Neural cell (in vitro differentiated cells): Measurements from ENCODE around the gene RERE.

Source experiments
- EZH2 ChIP-seq: fragments of 200-600, 300-800 bp; shearing (Covaris generic), sonication (generic); IDR thresholded peaks from 2 replicates; pipeline ENCODE4 v1.6.1; 2014; ENCODE audit warnings: antibody characterized with exemption, low read length, borderline replicate concordance, mild to moderate bottlenecking; ENCODE audit not compliant: insufficient read depth, poor library complexity, severe bottlenecking
- POLR2AphosphoS5 ChIP-seq: IDR thresholded peaks from 2 replicates; pipeline ENCODE4 v1.6.1; 2012
- RAD21 ChIP-seq: fragments of 450-650 bp; conservative IDR thresholded peaks from 2 replicates; pipeline ENCODE4 v1.6.1; 2014; ENCODE audit warnings: antibody characterized with exemption, mild to moderate bottlenecking, moderate library complexity
- TAF1 ChIP-seq: IDR thresholded peaks from 2 replicates; pipeline ENCODE4 v1.6.1; 2012; ENCODE audit warnings: low read depth
- TF ChIP-seq, protein P1 (sequence below): fragments of 450-650 bp; IDR thresholded peaks from 2 replicates; pipeline ENCODE4 v1.5.1; 2014; ENCODE audit warnings: antibody characterized with exemption, mild to moderate bottlenecking, moderate library complexity; ENCODE audit not compliant: poor library complexity, severe bottlenecking

DNA sequence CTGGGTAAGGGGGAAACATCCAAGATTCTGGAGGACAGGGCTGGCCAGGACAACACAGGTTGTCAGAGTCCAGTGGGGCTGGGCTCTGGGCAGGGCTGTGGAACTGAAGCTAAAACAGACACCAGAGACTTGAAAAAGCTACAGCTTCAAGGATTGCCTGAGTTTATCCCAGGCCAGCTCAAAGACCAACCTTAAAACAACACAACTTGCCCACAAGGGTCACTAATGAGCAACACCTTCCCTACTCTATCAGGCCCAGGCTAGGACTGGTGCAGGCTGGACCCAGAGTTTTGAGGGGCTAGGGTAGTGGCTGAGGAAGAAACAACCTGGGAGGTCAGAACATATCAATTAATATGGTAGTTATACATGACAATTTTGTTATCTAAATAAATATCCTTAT is 338.9 kb downstream of the RERE start:
- TF ChIP-seq RAD21 (no peak), EZH2 (no peak), POLR2AphosphoS5 (no peak), TAF1 (no peak)
- TF ChIP-seq, protein P1, sequence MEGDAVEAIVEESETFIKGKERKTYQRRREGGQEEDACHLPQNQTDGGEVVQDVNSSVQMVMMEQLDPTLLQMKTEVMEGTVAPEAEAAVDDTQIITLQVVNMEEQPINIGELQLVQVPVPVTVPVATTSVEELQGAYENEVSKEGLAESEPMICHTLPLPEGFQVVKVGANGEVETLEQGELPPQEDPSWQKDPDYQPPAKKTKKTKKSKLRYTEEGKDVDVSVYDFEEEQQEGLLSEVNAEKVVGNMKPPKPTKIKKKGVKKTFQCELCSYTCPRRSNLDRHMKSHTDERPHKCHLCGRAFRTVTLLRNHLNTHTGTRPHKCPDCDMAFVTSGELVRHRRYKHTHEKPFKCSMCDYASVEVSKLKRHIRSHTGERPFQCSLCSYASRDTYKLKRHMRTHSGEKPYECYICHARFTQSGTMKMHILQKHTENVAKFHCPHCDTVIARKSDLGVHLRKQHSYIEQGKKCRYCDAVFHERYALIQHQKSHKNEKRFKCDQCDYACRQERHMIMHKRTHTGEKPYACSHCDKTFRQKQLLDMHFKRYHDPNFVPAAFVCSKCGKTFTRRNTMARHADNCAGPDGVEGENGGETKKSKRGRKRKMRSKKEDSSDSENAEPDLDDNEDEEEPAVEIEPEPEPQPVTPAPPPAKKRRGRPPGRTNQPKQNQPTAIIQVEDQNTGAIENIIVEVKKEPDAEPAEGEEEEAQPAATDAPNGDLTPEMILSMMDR = no peak
